Muscle layer of duodenum (tissue), 2 donors: Measurements from ENCODE around the gene INPP4A.

Experiments
- H3K27ac ChIP-seq: one replicate; pipeline ENCODE4 v1.7.0; 2013; ENCODE audit warnings: mild to moderate bottlenecking, low read length
- H3K27me3 ChIP-seq: one replicate; pipeline ENCODE4 v1.7.0; 2013; ENCODE audit warnings: low read depth, mild to moderate bottlenecking, control low read depth, low read length
- H3K36me3 ChIP-seq, 2 donors: one replicate each; pipeline ENCODE4 v1.7.0; 2013; ENCODE audit warnings: low read length in 2 of 2, control low read depth in 1 of 2, mild to moderate bottlenecking in 1 of 2; ENCODE audit not compliant: insufficient read depth in 2 of 2, control insufficient read depth in 1 of 2
- H3K4me1 ChIP-seq, 2 donors: one replicate each; pipeline ENCODE4 v1.7.0; 2013; ENCODE audit warnings: low read length in 2 of 2, mild to moderate bottlenecking in 2 of 2, control low read depth in 1 of 2, moderate library complexity in 1 of 2; ENCODE audit not compliant: insufficient read depth in 2 of 2, control insufficient read depth in 1 of 2
- H3K4me3 ChIP-seq, 2 donors: one replicate each; pipeline ENCODE4 v1.7.0; 2013; ENCODE audit warnings: low read length in 2 of 2, low read depth in 1 of 2, mild to moderate bottlenecking in 1 of 2
- H3K9me3 ChIP-seq, 2 donors: one replicate each; pipeline ENCODE4 v1.7.0; 2013; ENCODE audit warnings: low read length in 2 of 2, control low read depth in 1 of 2, mild to moderate bottlenecking in 1 of 2; ENCODE audit not compliant: control insufficient read depth in 1 of 2
- donor health status: healthy.

The INPP4A gene

DNA sequence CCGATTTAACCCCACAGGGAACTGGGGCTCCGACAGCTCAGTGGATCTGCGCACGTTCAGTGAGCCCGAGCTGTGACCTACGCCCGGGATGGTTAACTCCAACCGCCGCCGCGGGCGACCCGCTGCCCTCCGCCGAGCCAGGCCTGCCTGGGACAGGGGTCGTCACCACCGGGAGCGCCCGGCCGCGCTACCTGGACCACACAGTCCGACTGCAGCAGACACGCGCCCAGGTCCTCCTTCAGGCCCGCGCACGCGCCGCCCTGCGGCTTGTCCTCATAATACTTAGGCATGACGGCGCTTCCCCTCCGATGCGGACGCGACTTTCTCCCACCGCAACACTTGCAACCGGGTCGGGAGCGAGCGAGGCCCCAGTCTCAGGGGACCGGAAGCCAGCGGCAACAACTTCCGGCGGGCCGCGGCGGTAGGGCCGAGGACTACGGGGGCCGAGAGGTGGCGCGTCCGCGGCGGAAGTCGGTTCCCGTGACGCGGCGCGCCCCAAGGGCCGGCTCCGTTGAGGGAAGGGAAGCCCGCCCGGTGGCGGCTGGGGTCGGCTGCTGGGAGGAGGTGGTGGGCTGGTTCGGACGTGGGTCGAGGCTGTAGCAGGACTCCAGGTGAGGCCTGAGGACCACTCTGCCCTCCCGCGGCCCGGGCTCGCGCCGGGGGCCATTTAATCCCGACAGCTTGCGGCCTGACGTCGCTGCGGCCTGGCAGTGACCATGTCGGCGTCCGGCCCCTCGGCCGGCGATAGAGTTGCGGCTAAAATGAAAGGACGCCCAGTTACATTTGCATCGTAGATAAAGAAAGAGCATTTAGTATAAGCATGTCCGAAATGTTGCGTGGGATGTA is 163.7 kb downstream of the INPP4A start, which contains the start of the genes COA5 and UNC50:
COA5 (minus strand) TSS at position 397 of the 846 bp plus-strand sequence; CDS start at position 290, 107 bp downstream.
UNC50 (plus strand) TSS at position 474 of the 846 bp plus-strand sequence. CDS start 1,171 bp downstream, outside the sequence.
- Histone ChIP-seq H3K4me1 (peaks cover 28 to 54% of the 10 kb centered on the region in 2 donors), H3K27ac (peak within 1 kb of the TSS; percentile 96), H3K9me3 (no peaks in the 10 kb centered on the region), H3K27me3 (no peaks in the 10 kb centered on the region), H3K4me3 (peak within 1 kb of the TSS; percentile 97), H3K36me3 (peaks cover 8 to 25% of the 10 kb centered on the region in 2 donors)

- H3K27ac ChIP-seq: peak overlapping the region; percentile 96
- no peaks in the 10 kb centered on the region for H3K27me3 ChIP-seq
- no peaks in the 10 kb centered on the region for H3K9me3 ChIP-seq
- peak overlapping the region; percentile 97 for H3K4me3 ChIP-seq
- peaks cover 28 to 54% of the 10 kb centered on the region in 2 donors for H3K4me1 ChIP-seq
- peaks cover 15 to 26% of the 10 kb centered on the region in 2 donors for H3K36me3 ChIP-seq
These were observed 164.4 kb downstream of the INPP4A start for GRCh38 chr2:98608962-98609604.

DNA sequence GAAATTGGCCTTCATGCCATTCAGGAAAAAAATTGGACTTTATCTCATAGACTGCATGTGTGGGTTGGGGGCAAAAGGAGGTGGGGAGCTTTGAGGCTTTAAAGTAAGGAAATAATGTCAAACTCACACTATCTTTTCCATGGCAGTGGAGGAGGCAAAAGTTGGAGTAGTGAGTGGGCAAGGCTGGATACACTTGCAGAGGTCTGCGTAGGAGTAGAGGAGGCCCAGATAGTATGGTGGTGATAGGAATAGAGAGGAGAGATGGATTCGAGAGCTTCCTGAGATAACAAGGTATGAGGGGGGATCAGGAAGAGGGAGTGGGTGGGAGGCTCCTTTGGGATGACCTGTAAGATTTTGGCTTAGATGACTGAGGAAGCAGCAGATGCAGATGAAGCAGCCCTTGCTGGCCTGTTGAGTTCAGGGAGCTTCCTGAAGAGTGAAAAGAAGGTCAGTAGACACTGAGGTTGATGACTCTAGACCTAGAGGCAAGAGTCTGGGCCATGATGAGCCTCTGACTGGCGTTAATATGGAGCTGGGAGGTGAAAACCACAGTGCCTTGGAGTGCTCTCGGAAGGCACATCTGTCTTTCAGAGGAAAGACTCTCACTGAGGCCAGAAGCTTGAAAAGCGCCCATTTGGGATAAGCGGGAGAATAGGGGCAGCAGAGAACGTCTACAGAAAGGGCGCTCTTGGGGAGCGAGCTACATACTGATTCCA is 169.5 kb downstream of the INPP4A start:
- Histone ChIP-seq H3K4me3 (no peak overlapping the region), H3K4me1 (peaks cover 14 to 28% of the 10 kb centered on the region in 2 donors), H3K27me3 (no peaks in the 10 kb centered on the region), H3K36me3 (peaks cover 41 to 54% of the 10 kb centered on the region in 2 donors), H3K27ac (no peak overlapping the region), H3K9me3 (no peaks in the 10 kb centered on the region)

DNA sequence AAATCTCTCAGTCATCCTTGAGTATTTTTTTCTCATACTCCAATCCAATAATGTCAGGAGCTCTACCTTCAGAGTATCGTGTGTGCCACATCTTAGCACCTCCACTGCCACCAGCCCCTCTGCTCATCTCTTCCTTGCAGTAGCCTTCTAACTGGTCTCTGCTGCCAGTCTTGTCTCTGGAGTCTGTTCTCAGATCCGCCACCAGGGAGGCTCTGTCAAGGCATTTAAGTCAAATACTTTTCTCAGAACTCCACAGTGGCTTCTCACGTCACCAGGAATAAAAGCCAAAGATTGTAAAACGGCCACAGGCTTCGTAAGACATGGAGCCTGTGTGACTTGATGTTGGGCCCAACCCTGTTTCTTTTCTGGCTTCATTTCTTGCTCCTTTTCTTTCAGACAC is 170.8 kb downstream of the INPP4A start:
- H3K4me3 ChIP-seq: no peak overlapping the region
- peaks cover 48 to 53% of the 10 kb centered on the region in 2 donors for H3K36me3 ChIP-seq
- H3K9me3 ChIP-seq: no peaks in the 10 kb centered on the region
- peaks cover 4 to 16% of the 10 kb centered on the region in 2 donors for H3K4me1 ChIP-seq
- no peak overlapping the region for H3K27ac ChIP-seq
- no peaks in the 10 kb centered on the region for H3K27me3 ChIP-seq

- Histone ChIP-seq H3K27me3 (no peaks in the 10 kb centered on the region), H3K4me1 (peaks cover 0 to 3% of the 10 kb centered on the region in 2 donors), H3K36me3 (peaks cover 54 to 62% of the 10 kb centered on the region in 2 donors), H3K9me3 (no peaks in the 10 kb centered on the region), H3K4me3 (no peak overlapping the region), H3K27ac (no peak overlapping the region)
These were observed 172.5 kb downstream of the INPP4A start for GRCh38 chr2:98617149-98617548.

DNA sequence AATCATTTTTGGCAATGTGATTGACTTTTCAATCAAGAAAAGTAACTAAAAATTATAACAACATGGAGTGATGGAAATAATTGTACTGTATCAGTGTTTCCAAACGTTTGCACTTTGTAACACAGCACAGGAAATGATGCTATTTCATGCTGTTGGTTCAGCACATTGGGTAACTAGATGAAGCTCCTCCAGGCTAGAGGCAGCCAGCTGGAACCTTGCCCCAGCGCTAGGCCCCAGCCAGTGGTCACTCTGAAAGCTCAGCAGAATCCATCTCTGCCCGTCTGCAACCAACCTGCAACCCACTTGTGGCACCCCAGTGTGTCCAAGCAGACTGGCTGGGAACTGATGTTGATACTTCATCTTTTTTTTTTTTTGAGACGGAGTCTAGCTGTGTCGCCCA is 179.0 kb downstream of the INPP4A start:
- Histone ChIP-seq H3K27ac (no peak overlapping the region), H3K36me3 (peaks cover 18 to 22% of the 10 kb centered on the region in 2 donors), H3K27me3 (no peaks in the 10 kb centered on the region), H3K9me3 (no peaks in the 10 kb centered on the region), H3K4me3 (no peak overlapping the region), H3K4me1 (no peaks in the 10 kb centered on the region)

- no peaks in the 10 kb centered on the region for H3K9me3 ChIP-seq
- H3K4me1 ChIP-seq: no peaks in the 10 kb centered on the region
- peaks cover 26 to 34% of the 10 kb centered on the region in 2 donors for H3K36me3 ChIP-seq
- H3K4me3 ChIP-seq: no peak overlapping the region
- no peak overlapping the region for H3K27ac ChIP-seq
- H3K27me3 ChIP-seq: no peaks in the 10 kb centered on the region
These were observed 187.7 kb downstream of the INPP4A start for GRCh38 chr2:98632351-98632750.

DNA sequence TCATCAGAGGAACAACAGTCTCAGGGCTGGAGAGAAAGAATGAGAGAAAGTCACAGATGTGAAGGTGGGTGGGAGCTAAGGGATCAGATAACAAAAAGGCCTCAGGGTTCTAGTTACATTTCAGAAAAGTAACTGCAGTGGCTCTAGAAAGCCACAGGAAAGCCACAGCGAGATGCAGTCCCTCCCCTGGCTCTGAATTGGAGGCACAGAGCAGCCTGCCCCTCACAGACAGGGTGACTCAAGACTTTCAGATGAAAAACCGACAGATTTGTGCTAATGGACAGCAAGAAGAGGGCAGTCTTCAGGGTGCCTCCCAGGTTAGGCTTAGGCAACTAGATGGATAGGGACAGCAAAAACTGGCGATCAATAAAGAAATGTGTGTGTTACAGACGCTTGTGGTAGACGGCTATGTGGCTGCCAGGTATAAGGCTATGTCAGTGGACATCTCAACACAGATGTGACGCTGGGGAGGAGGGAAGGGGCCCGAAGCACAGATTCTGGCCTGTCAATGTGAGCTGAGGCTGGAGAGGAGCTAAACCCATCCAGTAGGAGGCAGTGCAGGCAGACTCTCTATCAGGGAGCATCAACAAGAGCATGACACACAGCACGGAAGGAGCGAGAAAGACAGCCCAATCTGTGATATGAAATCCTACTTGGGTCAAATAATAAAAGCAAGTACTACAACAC is 189.9 kb downstream of the INPP4A start:
- H3K27ac ChIP-seq: no peak overlapping the region

DNA sequence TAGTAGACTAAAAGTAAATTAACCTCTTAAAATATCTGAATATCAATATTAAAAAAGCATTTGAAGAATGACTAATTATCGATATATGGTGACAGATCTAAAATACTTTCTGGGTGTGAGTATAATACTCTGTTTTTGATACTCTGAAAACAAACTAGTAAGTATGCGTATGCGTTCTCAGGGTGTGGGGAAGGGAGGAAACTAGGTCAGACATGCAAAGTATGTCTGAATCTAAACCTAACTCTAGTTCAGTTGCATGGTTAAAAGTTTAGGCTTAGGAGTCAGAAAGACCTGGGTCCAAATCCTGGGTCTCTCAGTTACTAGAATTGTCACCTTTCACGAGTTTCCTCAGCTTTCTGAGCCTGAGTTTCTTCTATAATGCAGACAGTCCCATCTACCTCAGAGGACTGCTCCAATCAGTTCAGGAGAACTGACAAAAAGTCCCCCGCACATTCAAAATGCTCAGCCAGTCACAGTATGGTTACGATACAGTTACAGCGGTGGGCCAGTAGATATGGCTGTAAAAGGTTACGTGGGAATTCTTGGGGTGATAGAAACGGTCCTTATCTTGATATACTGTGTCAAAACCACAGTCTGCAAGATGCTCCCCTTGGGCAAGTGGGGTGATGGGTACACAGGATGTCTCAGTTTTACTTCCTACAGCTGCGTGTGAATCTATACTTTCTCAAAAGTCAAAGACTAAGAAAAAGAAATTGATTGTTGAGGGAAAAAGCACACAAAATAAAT is 192.9 kb downstream of the INPP4A start:
- H3K4me3 ChIP-seq: no peak overlapping the region
- H3K36me3 ChIP-seq: peaks cover 35 to 44% of the 10 kb centered on the region in 2 donors
- no peaks in the 10 kb centered on the region for H3K27me3 ChIP-seq
- H3K27ac ChIP-seq: no peak overlapping the region
- H3K4me1 ChIP-seq: no peaks in the 10 kb centered on the region
- H3K9me3 ChIP-seq: no peaks in the 10 kb centered on the region

More for the DNA sequence above, 189.9 kb downstream of the INPP4A start:
- Histone ChIP-seq H3K4me3 (no peak overlapping the region), H3K36me3 (peaks cover 31 to 34% of the 10 kb centered on the region in 2 donors), H3K9me3 (no peaks in the 10 kb centered on the region), H3K27me3 (no peaks in the 10 kb centered on the region), H3K4me1 (no peaks in the 10 kb centered on the region)

DNA sequence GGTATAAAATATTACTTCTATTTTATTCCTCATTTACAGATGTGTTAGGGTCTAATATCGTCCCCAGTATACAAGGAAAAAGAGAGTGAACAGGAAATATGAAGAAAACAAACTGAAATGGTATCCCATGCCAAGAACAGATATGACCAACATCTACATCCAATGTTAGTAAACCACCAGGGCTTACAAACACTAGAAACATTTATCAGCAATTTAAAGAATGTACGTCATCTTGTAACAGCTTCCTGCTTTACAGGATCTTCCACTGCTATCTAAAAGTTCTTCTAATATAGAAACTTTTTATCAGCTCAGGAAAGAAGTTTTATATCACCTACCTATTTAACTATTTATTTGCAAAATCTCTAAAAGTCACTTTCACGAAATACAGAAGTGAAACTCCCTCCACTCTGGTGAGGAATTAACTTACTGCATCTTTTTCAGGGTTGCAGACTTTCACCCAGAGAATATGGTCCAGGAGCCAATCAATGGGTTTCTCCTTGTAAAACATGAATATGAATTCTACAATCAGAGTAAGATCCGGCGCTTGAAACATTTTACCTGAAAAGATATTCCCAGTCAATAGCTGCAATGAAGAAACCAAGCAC is 198.9 kb downstream of the INPP4A start:
- Histone ChIP-seq H3K27me3 (no peaks in the 10 kb centered on the region), H3K9me3 (no peaks in the 10 kb centered on the region), H3K4me1 (no peaks in the 10 kb centered on the region), H3K4me3 (no peak overlapping the region), H3K36me3 (peaks cover 26 to 41% of the 10 kb centered on the region in 2 donors), H3K27ac (no peak overlapping the region)
